Ovary (tissue), 9 donors: ENCODE results near the gene PRMT2. TPM values are rescaled to one million over a fixed set of nuclear protein-coding genes. Genes with fewer than 3 reads are reported as not detected.

Experiments
- DNase-seq, 5 donors: peaks; one replicate each; pipeline ENCODE4 v3.0.0-alpha.2; 2019 to 2020
- H3K27ac ChIP-seq, 2 donors: fragments of 200-600 bp; one replicate each; pipeline versions ENCODE4 v1.5.1 to v1.8.0; 2019 to 2022
- H3K27me3 ChIP-seq: fragments of 200-600 bp; one replicate; pipeline ENCODE4 v1.8.0; 2022
- H3K36me3 ChIP-seq: fragments of 200-600 bp; sonication (generic); one replicate; pipeline ENCODE4 v1.5.1; 2019
- H3K4me1 ChIP-seq: one replicate; pipeline ENCODE4 v1.8.1; 2013; ENCODE audit warnings: mild to moderate bottlenecking, moderate library complexity; ENCODE audit not compliant: insufficient read depth
- H3K4me3 ChIP-seq: fragments of 200-600 bp; sonication (generic); one replicate; pipeline ENCODE4 v1.5.1; 2017
- H3K9me3 ChIP-seq, 2 donors: fragments of 200-600 bp in 1 of 2; sonication (generic) in 1 of 2; one replicate each; pipeline versions ENCODE4 v1.5.1 to v1.8.1; 2013 to 2019; ENCODE audit warnings: mild to moderate bottlenecking in 1 of 2, moderate library complexity in 1 of 2
- CTCF ChIP-seq, 3 donors: fragments of 450-650 bp in 2 of 3; fragments of 200-600 bp in 1 of 3; IDR thresholded peaks; one replicate each; pipeline versions ENCODE4 v1.5.1 to v1.8.0; 2016 to 2022; ENCODE audit warnings: antibody characterized with exemption in 3 of 3, mild to moderate bottlenecking in 1 of 3
- EP300 ChIP-seq: sonication (generic); formaldehyde crosslinking; IDR thresholded peaks from one replicate; pipeline ENCODE4 v1.6.1; 2017; ENCODE audit warnings: antibody characterized with exemption
- POLR2A ChIP-seq: fragments of 450-650 bp; IDR thresholded peaks from one replicate; pipeline ENCODE4 v1.6.1; 2017; ENCODE audit warnings: antibody characterized with exemption, mild to moderate bottlenecking, moderate library complexity
- WGBS, 3 donors: extraction: QIAGEN DNeasy Blood & Tissue Kit in 1 of 3; methylation state at CpG; one replicate each; pipeline versions ENCODE4 v1.1.5 to v1.1.7; 2013 to 2017; 5-methylcytosine and 5-hydroxymethylcytosine counted together
- intact Hi-C, 4 donors: fragments of 100-400 bp; cut with DNase I; formaldehyde crosslinking; loops; one replicate each; pipeline versions ENCODE4 v1.11.0 to v1.15.1; 2022 to 2023
- polyA plus RNA-seq, 2 donors: library from polyadenylated mRNA; stranded (reverse); fragments of 200-250 nt in 1 of 2; fragments of 350-450 nt in 1 of 2; fragmentation: Illumina TruSeq in 1 of 2; extraction: RNeasy Lipid Tissue Mini Kit (QIAGEN cat#74804) in 1 of 2; gene quantifications; one replicate each; pipeline ENCODE4 v1.2.3, GENCODE V29; 2013 to 2014
- total RNA-seq, 7 donors: library from RNA; depleted of rRNA in 2 of 7; stranded (reverse); fragments of >200 nt in 2 of 7; fragmentation: NEBNext Ultra II Directional in 3 of 7; extraction: Animal tissue kit (Norgen Biotek cat#: 25700) in 3 of 7; gene quantifications; one replicate each; pipeline versions ENCODE4 v1.1.0 to v1.2.4, GENCODE V29; 2016 to 2023
- donor health status: DM: no; HTN: no; CAD: no; lungs with moderate emphysema.
- donor health status: DM: no; HTN: no; CAD: no.
- donor health status: Bipolar disorder and iron deficiency.
- donor health status: DM: yes; HTN: yes; CAD: no.
- donor health status: DM: no; HTN: no; CAD: no.
- donor health status: DM: yes; HTN: yes; CAD: no.

PRMT2 gene
- total and polyA plus RNA-seq, 9 donors, result 62.6 to 125 (median 98.1) TPM

DNA sequence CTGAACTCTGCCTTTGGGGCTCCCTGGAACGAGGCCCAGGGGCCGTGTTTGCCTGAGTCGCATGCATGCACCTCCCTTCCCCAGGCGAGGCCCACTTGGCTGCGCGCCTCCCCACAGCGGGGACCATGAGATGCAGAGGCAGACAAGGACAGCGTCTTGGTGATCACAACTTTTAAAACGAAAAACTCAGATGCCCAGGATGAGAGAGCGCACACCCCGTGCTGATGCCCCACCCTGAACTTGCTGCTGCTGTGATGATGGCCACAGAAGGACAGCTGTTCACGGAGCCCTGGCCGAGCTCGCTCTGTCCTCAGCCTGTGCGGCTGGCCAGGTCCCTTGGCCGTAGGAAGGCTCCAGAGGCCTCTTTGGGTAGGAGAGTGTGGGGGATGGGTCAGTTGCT lies 11.4 kb upstream of the PRMT2 start:
- Histone ChIP-seq H3K9me3 (no peaks in the 10 kb centered on the region), H3K27ac (no peak overlapping the region)
- intact Hi-C loops, result no loop called here

GRCh38 chr21:46625759-46626158 lies 9.7 kb upstream of the PRMT2 start:
- no peak overlapping the region for H3K4me3 ChIP-seq
- intact Hi-C loops, result no loop called here
- WGBS, 3 donors, result 87 to 96% (median 90%) methylated on average over 1 of the region's 1 CpG
- no peak overlapping the region for H3K27ac ChIP-seq
- no peaks in the 10 kb centered on the region for H3K4me1 ChIP-seq
- H3K9me3 ChIP-seq, result no peaks in the 10 kb centered on the region
- no peaks in the 10 kb centered on the region for H3K27me3 ChIP-seq
- DNase-seq, result no peak
- TF ChIP-seq POLR2A, result no peak
- no peak for TF ChIP-seq CTCF (IDR thresholded peaks at IDR 0.05)
- TF ChIP-seq EP300, result no peak
- H3K36me3 ChIP-seq, result no peaks in the 10 kb centered on the region

More for the DNA sequence above, 11.4 kb upstream of the PRMT2 start:
- Histone ChIP-seq H3K36me3 (no peaks in the 10 kb centered on the region), H3K4me1 (no peaks in the 10 kb centered on the region), H3K4me3 (no peak overlapping the region), H3K27me3 (no peaks in the 10 kb centered on the region)
- WGBS, 3 donors, result 77 to 81% (median 78%) methylated on average over 16 of the region's 16 CpGs
- TF ChIP-seq EP300, result no peak
- no peak for TF ChIP-seq CTCF (IDR thresholded peaks at IDR 0.05)
- no peak for TF ChIP-seq POLR2A
- no peak for DNase-seq

DNA sequence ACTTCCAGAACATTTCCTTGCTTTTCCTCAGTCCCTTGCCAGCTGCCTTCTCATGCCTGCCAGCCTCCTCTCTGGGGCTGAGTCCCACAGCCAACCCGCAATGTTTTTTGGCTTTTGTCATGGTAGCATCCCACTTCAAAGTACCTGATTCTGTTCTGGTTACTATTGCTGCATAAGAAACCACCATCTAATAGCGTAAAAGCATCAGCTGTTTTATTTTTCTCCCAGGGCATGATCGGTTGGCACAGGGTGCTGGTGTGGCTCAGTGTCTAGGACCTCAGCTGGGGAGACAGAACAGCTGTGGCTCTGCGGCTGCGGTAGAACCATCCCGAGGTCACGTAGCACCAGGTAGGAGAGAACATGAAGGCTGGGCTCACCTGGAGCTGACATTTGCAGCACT lies 8.9 kb upstream of the PRMT2 start:
- H3K36me3 ChIP-seq, result no peaks in the 10 kb centered on the region
- H3K4me1 ChIP-seq, result no peaks in the 10 kb centered on the region
- intact Hi-C loops, result no loop called here
- 96 to 97% (median 96%) methylated on average over 7 of the region's 7 CpGs for WGBS, 3 donors
- H3K27ac ChIP-seq, result no peak overlapping the region
- TF ChIP-seq EP300, result no peak
- no peak for TF ChIP-seq CTCF (IDR thresholded peaks at IDR 0.05)
- TF ChIP-seq POLR2A, result no peak
- no peak for DNase-seq
- H3K4me3 ChIP-seq, result no peak overlapping the region
- no peaks in the 10 kb centered on the region for H3K27me3 ChIP-seq
- H3K9me3 ChIP-seq, result no peaks in the 10 kb centered on the region

DNA sequence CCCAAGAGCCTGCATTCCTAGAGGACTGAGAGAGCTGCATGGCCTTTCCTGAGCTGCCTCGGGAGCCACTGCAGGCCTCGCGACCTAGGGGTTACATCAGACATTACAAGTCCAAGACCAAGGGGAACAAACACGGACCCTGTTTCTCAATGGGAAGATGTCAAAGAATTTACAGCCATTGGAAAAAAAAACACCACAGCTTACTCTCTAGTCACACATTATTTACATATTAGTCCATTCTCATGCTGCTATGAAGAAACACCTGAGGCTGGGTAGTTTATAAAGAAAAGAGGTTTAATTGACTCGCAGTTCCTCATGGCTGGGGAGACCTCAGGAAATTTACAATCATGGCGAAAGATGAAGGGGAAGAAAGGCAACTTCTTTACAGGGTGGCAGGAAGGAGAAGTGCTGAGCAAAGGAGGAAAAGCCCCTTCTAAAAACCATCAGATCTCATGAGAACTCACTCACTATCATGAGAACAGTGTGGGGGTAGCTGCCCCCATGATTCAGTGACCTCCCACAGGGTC lies 8.4 kb upstream of the PRMT2 start:
- 80 to 93% (median 85%) methylated on average over 6 of the region's 6 CpGs for WGBS, 3 donors
- no peaks in the 10 kb centered on the region for H3K27me3 ChIP-seq
- H3K4me3 ChIP-seq, result no peak overlapping the region
- no peaks in the 10 kb centered on the region for H3K4me1 ChIP-seq
- TF ChIP-seq CTCF (IDR thresholded peaks at IDR 0.05) (no peak), EP300 (no peak), POLR2A (no peak)
- no peaks in the 10 kb centered on the region for H3K36me3 ChIP-seq
- DNase-seq, result no peak
- no peak overlapping the region for H3K27ac ChIP-seq
- intact Hi-C loops, result no loop called here
- no peaks in the 10 kb centered on the region for H3K9me3 ChIP-seq
